GM12872 (cell line): ENCODE data around the gene ULK4.

ENCODE experiments used
- CTCF ChIP-seq: IDR thresholded peaks from 3 replicates; pipeline ENCODE4 v1.5.1; 2011; ENCODE audit warnings: low read depth, mild to moderate bottlenecking, low read length, moderate library complexity; ENCODE audit not compliant: insufficient read depth

ULK4 gene

GRCh38 chr3:41330465-41330864 lies 631.4 kb downstream of the ULK4 start:
- no peak for TF ChIP-seq CTCF

GRCh38 chr3:41329881-41330280 lies 632.0 kb downstream of the ULK4 start:
- TF ChIP-seq CTCF: no peak

GRCh38 chr3:41328926-41329325 lies 633.0 kb downstream of the ULK4 start:
- no peak for TF ChIP-seq CTCF

GRCh38 chr3:41327718-41328117 lies 634.2 kb downstream of the ULK4 start:
- no peak for TF ChIP-seq CTCF

- TF ChIP-seq CTCF: no peak
Measured at GRCh38 chr3:41324156-41324475, 637.8 kb downstream of the ULK4 start.

- TF ChIP-seq CTCF: no peak
Measured at GRCh38 chr3:41323467-41324155, 638.3 kb downstream of the ULK4 start.

- no peak for TF ChIP-seq CTCF
Measured at GRCh38 chr3:41321642-41321980, 640.3 kb downstream of the ULK4 start.
